Pancreas (tissue), 10 donors: Measurements from ENCODE around the gene HDDC2. TPM values are rescaled to one million over a fixed set of nuclear protein-coding genes. Genes with fewer than 3 reads are reported as not detected.

ENCODE experiments used
- ATAC-seq, 4 donors: fragments of 200-7000 bp; cut with Tn5 transposase; one replicate each; pipeline versions ENCODE4 v1.8.0 to v1.9.1; 2020; ENCODE audit warnings: mild to moderate bottlenecking in 4 of 4, moderate library complexity in 4 of 4
- DNase-seq, 6 donors: peaks; one replicate each; pipeline ENCODE4 v3.0.0-alpha.2; 2020
- FAIRE-seq: peaks from 2 replicates; lab custom pipeline; 2012; peaks lifted over from hg19 to GRCh38; lab: Jason Lieb, UNC
- H3K27ac ChIP-seq, 4 donors: fragments of 200-600 bp; sonication (generic); 1 replicate in 3 of 4; 2 replicates in 1 of 4; pipeline versions ENCODE4 v1.5.0 to v1.8.0; 2020
- H3K27me3 ChIP-seq, 4 donors: fragments of 200-600 bp; one replicate each; pipeline ENCODE4 v1.8.0; 2021
- H3K36me3 ChIP-seq, 3 donors: fragments of 200-600 bp; sonication (generic) in 1 of 3; one replicate each; pipeline versions ENCODE4 v1.5.0 to v1.8.0; 2020 to 2021
- H3K4me1 ChIP-seq, 3 donors: fragments of 200-600 bp; one replicate each; pipeline ENCODE4 v1.8.0; 2021
- H3K4me3 ChIP-seq, 4 donors: fragments of 200-600 bp; sonication (generic) in 2 of 4; one replicate each; pipeline versions ENCODE4 v1.5.0 to v1.8.0; 2020 to 2021
- H3K9me3 ChIP-seq, 4 donors: fragments of 200-600 bp; one replicate each; pipeline ENCODE4 v1.8.0; 2021
- CTCF ChIP-seq, 4 donors: fragments of 200-600 bp; sonication (generic) in 3 of 4; IDR thresholded peaks; one replicate each; pipeline versions ENCODE4 v1.5.0 to v1.8.0; 2021; ENCODE audit warnings: antibody characterized with exemption in 4 of 4
- WGBS, 2 donors: extraction: QIAGEN DNeasy Blood & Tissue Kit; methylation state at CpG; one replicate each; pipeline ENCODE4 v1.1.7; 2013; 5-methylcytosine and 5-hydroxymethylcytosine counted together
- intact Hi-C, 3 donors: fragments of 100-400 bp; cut with DNase I; formaldehyde crosslinking; loops; one replicate each; pipeline versions ENCODE4 v1.11.1 to v1.14.2; 2022
- polyA plus RNA-seq, 2 donors: library from polyadenylated mRNA; stranded (reverse); fragments of 200-250 nt; gene quantifications; one replicate each; pipeline ENCODE4 v1.2.3, GENCODE V29; 2013
- total RNA-seq, 6 donors: library from RNA; stranded (reverse); fragmentation: NEBNext Ultra II Directional in 4 of 6; extraction: Animal tissue kit (Norgen Biotek cat#: 25700) in 4 of 6; gene quantifications; one replicate each; pipeline versions ENCODE4 v1.2.1 to v1.2.4, GENCODE V29; 2021 to 2023
- donor health status: healthy with polysubstance abuse.
- donor health status: DM: no; HTN: no; CAD: no; lungs with moderate emphysema.
- donor health status: DM: no; HTN: no; CAD: no.
- donor health status: control.
- donor health status: control.
- donor health status: Bipolar disorder and iron deficiency.
- donor health status: DM: yes; HTN: yes; CAD: no.
- donor health status: DM: no; HTN: no; CAD: no.
- donor health status: DM: no; HTN: no; CAD: no.
- donor health status: DM: yes; HTN: yes; CAD: no.

HDDC2 gene
- total and polyA plus RNA-seq, 8 donors = 22.9 to 45.9 (median 30.6) TPM

GRCh38 chr6:125307964-125308615 is 6.3 kb upstream of the HDDC2 start:
- Histone ChIP-seq H3K9me3 (no peaks in the 10 kb centered on the region), H3K27ac (no peak overlapping the region), H3K4me3 (no peak overlapping the region), H3K27me3 (no peaks in the 10 kb centered on the region), H3K36me3 (no peaks in the 10 kb centered on the region), H3K4me1 (no peaks in the 10 kb centered on the region)
- no peak for FAIRE-seq
- WGBS, 2 donors = 48 to 53% methylated on average over 6 of the region's 6 CpGs
- no peak for ATAC-seq
- no peak for DNase-seq
- intact Hi-C loops = loop anchor here in 2 of 3 donors (5.0 to 10.0 kb wide), 2 partner anchors 457 to 459 kb away; no protein-coding TSS in a partner anchor
- no peak for TF ChIP-seq CTCF (IDR thresholded peaks at IDR 0.05)

- H3K27ac ChIP-seq = no peak overlapping the region
- no peaks in the 10 kb centered on the region for H3K27me3 ChIP-seq
- H3K4me3 ChIP-seq = no peak overlapping the region
- TF ChIP-seq CTCF (IDR thresholded peaks at IDR 0.05) = no peak
- ATAC-seq = peak in 2 of 4 donors; percentile 12 to 29
- H3K4me1 ChIP-seq = no peaks in the 10 kb centered on the region
- DNase-seq = no peak
- no peaks in the 10 kb centered on the region for H3K36me3 ChIP-seq
- intact Hi-C loops = loop anchor here in 2 of 3 donors (5.0 to 10.0 kb wide), 2 partner anchors 458 to 460 kb away; no protein-coding TSS in a partner anchor
- 67 to 76% methylated on average over 6 of the region's 6 CpGs for WGBS, 2 donors
- H3K9me3 ChIP-seq = no peaks in the 10 kb centered on the region
- FAIRE-seq = no peak
Observed at GRCh38 chr6:125307150-125307838, 5.5 kb upstream of the HDDC2 start.

- Histone ChIP-seq H3K4me3 (no peak overlapping the region), H3K9me3 (no peaks in the 10 kb centered on the region), H3K27me3 (no peaks in the 10 kb centered on the region), H3K4me1 (no peaks in the 10 kb centered on the region), H3K36me3 (no peaks in the 10 kb centered on the region), H3K27ac (no peak overlapping the region)
- DNase-seq (no peak), FAIRE-seq (no peak), ATAC-seq (no peak)
- intact Hi-C loops = loop anchor here in 2 of 3 donors (5.0 to 10.0 kb wide), 2 partner anchors 458 to 461 kb away; no protein-coding TSS in a partner anchor
- TF ChIP-seq CTCF (IDR thresholded peaks at IDR 0.05) = no peak
- WGBS, 2 donors = 61 to 77% methylated on average over 3 of the region's 3 CpGs
Observed at GRCh38 chr6:125306756-125307149, 5.0 kb upstream of the HDDC2 start.

- Histone ChIP-seq H3K27ac (no peak overlapping the region), H3K9me3 (no peaks in the 10 kb centered on the region), H3K27me3 (no peaks in the 10 kb centered on the region), H3K4me1 (peaks cover 0 to 8% (median 4%) of the 10 kb centered on the region in 3 donors), H3K4me3 (no peak overlapping the region), H3K36me3 (no peaks in the 10 kb centered on the region)
- ATAC-seq (no peak), FAIRE-seq (no peak), DNase-seq (no peak)
- intact Hi-C loops = loop anchor here in 2 of 3 donors (5.0 to 10.0 kb wide), 2 partner anchors 460 to 462 kb away; no protein-coding TSS in a partner anchor
- no peak for TF ChIP-seq CTCF (IDR thresholded peaks at IDR 0.05)
- WGBS, 2 donors = 82 to 83% methylated on average over 3 of the region's 3 CpGs
Observed at GRCh38 chr6:125304970-125305660, 3.3 kb upstream of the HDDC2 start.
